Esophagus muscularis mucosa (tissue), 4 donors: ENCODE results near the gene TRAF3IP3. TPM values are rescaled to one million over a fixed set of nuclear protein-coding genes. Genes with fewer than 3 reads are reported as not detected.
A peak's percentile ranks its signal among the peaks of the same experiment; 100 is the strongest.

Source experiments
- DNase-seq: peaks from one replicate; pipeline ENCODE4 v3.0.0-alpha.2; 2017; ENCODE audit errors: extremely low spot score
- H3K27ac ChIP-seq, 4 donors: fragments of 200-600 bp; sonication (generic); replicated peaks in 1 of 4; 1 replicate in 3 of 4; 2 replicates in 1 of 4; pipeline ENCODE4 v1.5.1; 2016 to 2019; ENCODE audit warnings: mild to moderate bottlenecking in 1 of 4
- H3K27me3 ChIP-seq, 4 donors: fragments of 200-600 bp; sonication (generic); one replicate each; pipeline versions ENCODE4 v1.5.1 to v1.6.0; 2016 to 2019
- H3K36me3 ChIP-seq, 4 donors: fragments of 200-600 bp; sonication (generic); one replicate each; pipeline ENCODE4 v1.5.1; 2016 to 2019
- H3K4me1 ChIP-seq, 4 donors: fragments of 200-600 bp; sonication (generic); one replicate each; pipeline ENCODE4 v1.5.1; 2016 to 2019
- H3K4me3 ChIP-seq, 4 donors: fragments of 200-600 bp; sonication (generic); 1 replicate in 2 of 4; 2 replicates in 2 of 4; pipeline ENCODE4 v1.5.1; 2016 to 2019; ENCODE audit warnings: mild to moderate bottlenecking in 4 of 4, moderate library complexity in 1 of 4
- H3K9me3 ChIP-seq, 4 donors: fragments of 200-600 bp; sonication (generic); 1 replicate in 3 of 4; 2 replicates in 1 of 4; pipeline ENCODE4 v1.5.1; 2016 to 2019
- CTCF ChIP-seq, 3 experiments: fragments of 200-600 bp in 2 of 3; fragments of 450-650 bp in 1 of 3; sonication (generic) in 2 of 3; IDR thresholded peaks; one replicate each; pipeline ENCODE4 v1.5.1; 2017 to 2019; ENCODE audit warnings: antibody characterized with exemption in 3 of 3, mild to moderate bottlenecking in 2 of 3, moderate library complexity in 1 of 3
- EP300 ChIP-seq: sonication (generic); formaldehyde crosslinking; IDR thresholded peaks from one replicate; pipeline ENCODE4 v1.6.1; 2017; ENCODE audit warnings: antibody characterized with exemption
- POLR2A ChIP-seq: fragments of 450-650 bp; IDR thresholded peaks from one replicate; pipeline ENCODE4 v1.6.1; 2017; ENCODE audit warnings: antibody characterized with exemption, moderate library complexity, mild to moderate bottlenecking, low read depth
- POLR2AphosphoS5 ChIP-seq, 2 donors: sonication (generic); formaldehyde crosslinking; IDR thresholded peaks; one replicate each; pipeline ENCODE4 v1.6.1; 2017; ENCODE audit warnings: antibody characterized with exemption in 2 of 2
- WGBS: methylation state at CpG from one replicate; pipeline ENCODE4 v1.1.5; 2018; 5-methylcytosine and 5-hydroxymethylcytosine counted together
- intact Hi-C: fragments of 100-400 bp; cut with DNase I; formaldehyde crosslinking; loops from one replicate; pipeline ENCODE4 v1.15.1; 2023
- total RNA-seq, 4 donors: library from RNA; depleted of rRNA; stranded (reverse); fragments of >200 nt; gene quantifications; one replicate each; pipeline versions ENCODE4 v1.1.0 to v1.2.1, GENCODE V29; 2016

The TRAF3IP3 gene
- total RNA-seq, 4 donors from 2014 or later = 1.0 to 4.3 (median 2.8) TPM

- peaks cover 24 to 30% (median 27%) of the 10 kb centered on the region in 4 donors for H3K4me1 ChIP-seq
- H3K36me3 ChIP-seq = no peaks in the 10 kb centered on the region
- WGBS = 80% methylated on average over 4 of the region's 4 CpGs
- no peaks in the 10 kb centered on the region for H3K9me3 ChIP-seq
- intact Hi-C loops = loop anchor here (2.0 to 5.0 kb wide), 2 partner anchors 54 to 170 kb away; no protein-coding TSS in a partner anchor
- no peak overlapping the region for H3K4me3 ChIP-seq
- no peaks in the 10 kb centered on the region for H3K27me3 ChIP-seq
- TF ChIP-seq EP300 (no peak), POLR2AphosphoS5 (IDR thresholded peaks at IDR 0.05) (no peak), POLR2A (no peak), CTCF (IDR thresholded peaks at IDR 0.05) (no peak)
- no peak overlapping the region for H3K27ac ChIP-seq
- DNase-seq = no peak
Measured at GRCh38 chr1:209746451-209747165, 9.2 kb upstream of the TRAF3IP3 start.

GRCh38 chr1:209747580-209748262, 8.1 kb upstream of the TRAF3IP3 start:
- DNase-seq = peak; percentile 97
- TF ChIP-seq POLR2AphosphoS5 (IDR thresholded peaks at IDR 0.05) (peak; percentile 50 to 75), POLR2A (no peak), CTCF (IDR thresholded peaks at IDR 0.05) (peak; percentile 80 to 92 (median 82))
- intact Hi-C loops = loop anchor here (2.0 to 5.0 kb wide), 2 partner anchors 55 to 171 kb away; no protein-coding TSS in a partner anchor
- Histone ChIP-seq H3K27ac (peak overlapping the region in 3 of 4 donors; percentile 26 to 55 (median 31)), H3K27me3 (no peaks in the 10 kb centered on the region), H3K9me3 (no peaks in the 10 kb centered on the region), H3K4me1 (peaks cover 16 to 20% (median 18%) of the 10 kb centered on the region in 4 donors), H3K36me3 (no peaks in the 10 kb centered on the region), H3K4me3 (peak overlapping the region; percentile 32 to 56 (median 42))
- 42% methylated on average over 17 of the region's 37 CpGs for WGBS

- Histone ChIP-seq H3K36me3 (no peaks in the 10 kb centered on the region), H3K9me3 (no peaks in the 10 kb centered on the region), H3K27me3 (no peaks in the 10 kb centered on the region), H3K27ac (no peak overlapping the region), H3K4me3 (no peak overlapping the region), H3K4me1 (peaks cover 9 to 12% (median 10%) of the 10 kb centered on the region in 4 donors)
- WGBS = 69% methylated on average over 4 of the region's 4 CpGs
- no peak for DNase-seq
- TF ChIP-seq POLR2AphosphoS5 (IDR thresholded peaks at IDR 0.05) = no peak
- no peak for TF ChIP-seq EP300
- no peak for TF ChIP-seq CTCF (IDR thresholded peaks at IDR 0.05)
- intact Hi-C loops = loop anchor here (5.0 kb wide), 1 partner anchor 56 kb away; no protein-coding TSS in a partner anchor
Measured at GRCh38 chr1:209748620-209749019, 7.2 kb upstream of the TRAF3IP3 start.

- TF ChIP-seq CTCF (IDR thresholded peaks at IDR 0.05) (no peak), EP300 (no peak), POLR2A (no peak), POLR2AphosphoS5 (IDR thresholded peaks at IDR 0.05) (no peak)
- Histone ChIP-seq H3K4me3 (no peak overlapping the region), H3K27me3 (no peaks in the 10 kb centered on the region), H3K27ac (no peak overlapping the region), H3K36me3 (no peaks in the 10 kb centered on the region), H3K9me3 (no peaks in the 10 kb centered on the region), H3K4me1 (peaks cover 9 to 12% (median 10%) of the 10 kb centered on the region in 4 donors)
- WGBS = 73% methylated on average over 2 of the region's 2 CpGs
- intact Hi-C loops = loop anchor here (5.0 kb wide), 1 partner anchor 57 kb away; no protein-coding TSS in a partner anchor
- no peak for DNase-seq
Measured at GRCh38 chr1:209749205-209749604, 6.6 kb upstream of the TRAF3IP3 start.
